NOMO-1 treated with dmso at 0.1 percent for 144 hours (cell line): ENCODE results near the gene FRG1.
"Not testable (repeated sequence)": the region's sequence is repeated elsewhere in the genome, so short reads cannot be mapped to it uniquely, and the experiment has no call there.

ENCODE experiments used
- DNase-seq: peaks from one replicate; lab custom pipeline; 2025; ENCODE audit not compliant: unreplicated experiment; lab: John Stamatoyannopoulos, UW

FRG1 gene

DNA sequence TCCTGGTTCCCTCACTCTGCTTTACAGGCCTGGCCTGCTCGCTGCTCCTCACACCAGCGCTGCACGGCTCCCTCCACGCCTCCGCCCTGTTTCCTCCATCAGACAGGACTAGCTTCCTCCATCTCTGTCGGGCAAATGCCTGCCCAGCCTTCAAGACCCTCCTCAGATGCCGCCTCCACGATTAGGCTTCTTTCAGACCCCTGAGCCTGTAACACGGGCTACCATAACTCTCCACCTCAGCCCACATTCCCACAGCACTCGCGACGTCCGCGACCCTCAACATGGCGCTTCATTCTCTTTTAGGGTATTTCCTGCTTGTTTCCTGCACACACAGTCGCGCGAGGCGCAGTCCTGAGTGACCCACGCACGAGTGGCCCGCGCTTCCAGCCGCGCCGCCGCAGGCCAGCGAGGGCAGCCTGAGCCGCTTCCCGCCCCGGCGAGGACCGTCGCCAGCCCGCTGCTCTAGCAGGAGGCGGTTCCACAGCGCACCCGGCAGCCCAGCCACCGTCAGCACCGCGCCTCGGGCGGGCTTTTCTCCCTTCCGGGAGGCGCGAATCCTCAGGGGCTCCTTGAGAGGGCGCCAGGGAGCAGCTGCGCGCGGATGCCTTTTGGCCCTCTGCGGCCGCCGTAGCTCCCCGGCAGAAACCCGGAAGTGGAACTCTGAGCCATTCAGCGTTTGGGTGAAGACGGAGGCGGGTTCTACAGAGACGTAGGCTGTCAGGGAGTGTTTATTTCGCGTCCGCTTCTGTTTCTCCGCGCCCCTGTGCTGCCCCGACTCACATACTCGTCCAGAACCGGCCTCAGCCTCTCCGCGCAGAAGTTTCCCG, at the start of gene FRG1:
Gene FRG1 (plus strand): TSS at position 695 of the 827 bp plus-strand sequence. CDS start 138 bp downstream, outside the sequence.
- DNase-seq: no peak

DNA sequence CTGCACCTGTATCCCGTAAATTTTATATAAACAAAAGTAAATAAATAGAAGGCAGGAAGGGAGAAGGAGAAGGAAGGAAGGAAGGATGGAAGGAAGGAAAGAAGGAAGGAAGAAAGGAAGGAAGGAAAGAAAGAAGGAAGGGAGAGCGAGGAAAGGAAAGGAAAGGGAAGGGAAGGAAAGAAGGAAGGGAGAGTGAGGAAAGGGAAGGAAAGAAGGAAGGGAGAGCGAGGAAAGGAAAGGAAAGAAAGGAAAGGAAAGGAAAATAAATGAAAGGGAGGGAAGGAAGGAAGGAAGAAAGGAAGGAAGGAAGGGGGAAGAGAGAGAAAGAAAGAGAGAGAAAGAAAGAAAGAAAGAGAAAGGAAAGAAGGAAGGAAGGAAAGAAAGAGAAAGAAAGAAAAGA, 43.0 kb upstream of the FRG1 start:
- no peak for DNase-seq

DNA sequence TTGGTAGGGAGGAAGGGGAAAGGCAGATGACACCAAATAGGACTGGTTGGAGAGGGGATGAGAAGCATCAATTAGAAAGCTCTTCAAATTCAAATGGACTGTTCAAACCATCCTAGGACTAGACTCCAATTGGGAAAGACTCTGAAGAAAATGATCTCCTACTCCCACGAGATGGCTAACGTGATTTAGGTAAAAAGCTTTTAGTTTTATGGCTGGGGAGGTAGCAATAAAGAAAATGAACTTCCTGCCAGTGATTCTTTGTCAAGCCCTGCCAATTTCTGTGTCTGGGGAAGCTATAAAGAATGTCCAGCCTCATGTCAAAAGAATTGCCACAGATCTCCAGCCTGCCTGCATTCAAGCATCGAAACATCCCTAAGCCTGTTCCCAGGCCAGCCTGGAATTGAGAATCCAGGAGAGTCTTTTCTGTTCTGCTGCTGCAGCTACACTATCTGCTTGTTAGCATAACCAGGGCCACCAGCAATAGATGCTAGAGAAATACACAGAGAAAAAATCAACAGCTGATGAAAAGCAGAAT, 41.1 kb upstream of the FRG1 start:
- not testable (repeated sequence) for DNase-seq

DNA sequence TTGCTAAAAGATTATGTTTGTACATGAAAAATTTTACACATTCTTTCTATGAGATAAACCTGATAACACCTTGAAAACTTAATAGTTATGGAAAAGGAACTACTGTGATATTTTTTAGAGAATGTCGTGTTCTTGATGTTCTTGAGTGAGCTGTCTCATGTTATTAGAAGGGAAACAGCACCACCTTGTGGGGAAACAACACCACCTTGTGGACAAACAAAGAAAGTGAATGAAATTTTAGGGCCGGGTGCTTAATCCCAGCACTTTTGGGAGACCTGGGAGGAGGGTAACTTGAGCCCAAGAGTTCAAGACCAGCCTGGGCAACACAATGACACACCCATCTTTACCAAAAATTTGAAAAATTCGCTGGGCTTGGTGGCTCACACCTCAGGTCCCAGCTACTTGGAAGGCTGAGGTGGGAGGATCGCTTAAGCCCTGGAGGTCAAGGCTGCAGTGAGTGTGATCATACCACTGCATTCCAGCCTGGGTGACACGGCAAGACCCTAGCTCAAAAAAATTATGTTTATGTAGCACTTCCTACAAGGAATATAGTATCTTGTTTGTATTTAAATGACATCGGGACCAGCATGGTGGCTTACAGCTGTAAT, 36.1 kb upstream of the FRG1 start:
- DNase-seq: not testable (repeated sequence)

DNA sequence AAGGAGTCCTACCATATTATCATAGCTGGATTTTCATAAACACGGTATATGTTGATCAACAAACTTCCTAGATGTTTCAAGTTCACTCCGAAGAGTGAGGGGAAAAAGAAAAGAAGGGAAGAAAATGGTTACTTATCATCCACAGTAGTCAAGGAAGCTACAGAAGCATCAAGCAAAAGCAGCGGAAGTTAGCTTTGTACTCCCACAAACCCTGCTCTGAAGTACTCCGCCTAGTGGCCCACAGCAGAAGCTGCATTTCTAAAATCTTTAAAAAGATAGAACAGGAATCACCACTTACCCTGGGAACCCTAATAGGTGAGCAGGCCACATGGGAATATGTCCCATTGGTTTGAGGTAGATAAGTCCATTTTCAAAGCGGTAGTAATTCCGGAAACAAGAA, 28.5 kb upstream of the FRG1 start:
- no peak for DNase-seq

DNA sequence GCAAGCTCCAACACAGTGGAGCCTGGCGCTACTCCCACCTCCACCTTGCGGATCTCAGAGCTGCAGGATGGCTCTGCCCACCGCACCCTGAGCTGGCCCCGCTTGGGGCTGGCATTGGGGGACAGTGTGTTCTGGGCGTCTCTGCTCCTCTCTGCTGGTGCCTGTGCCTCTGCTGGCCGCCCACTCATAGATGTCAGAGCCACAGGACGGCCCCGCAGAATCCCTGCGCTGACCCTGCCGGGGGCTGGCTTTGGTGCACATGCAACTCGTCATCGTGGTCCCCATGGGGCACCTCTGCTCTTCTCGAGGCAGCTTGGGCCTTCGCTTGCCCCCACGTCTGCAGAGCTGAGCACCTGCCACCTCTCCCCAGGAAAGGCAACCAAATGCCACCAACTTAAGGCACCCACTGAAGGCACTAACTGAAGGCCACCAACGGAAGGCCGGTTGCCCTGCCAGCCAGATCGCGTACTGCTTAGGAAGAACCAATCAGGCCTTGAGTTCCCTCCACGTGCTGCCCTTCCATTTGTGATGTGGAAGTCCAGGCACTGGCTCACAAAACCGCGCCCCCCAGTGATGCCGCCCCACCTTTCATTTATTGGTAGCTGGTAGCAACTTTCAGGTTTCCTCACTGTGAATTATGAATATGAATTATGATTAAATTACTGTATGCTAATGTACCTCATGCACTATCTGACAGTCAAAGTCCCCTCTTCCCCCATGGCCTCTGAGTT, 23.3 kb upstream of the FRG1 start:
- no peak for DNase-seq

DNA sequence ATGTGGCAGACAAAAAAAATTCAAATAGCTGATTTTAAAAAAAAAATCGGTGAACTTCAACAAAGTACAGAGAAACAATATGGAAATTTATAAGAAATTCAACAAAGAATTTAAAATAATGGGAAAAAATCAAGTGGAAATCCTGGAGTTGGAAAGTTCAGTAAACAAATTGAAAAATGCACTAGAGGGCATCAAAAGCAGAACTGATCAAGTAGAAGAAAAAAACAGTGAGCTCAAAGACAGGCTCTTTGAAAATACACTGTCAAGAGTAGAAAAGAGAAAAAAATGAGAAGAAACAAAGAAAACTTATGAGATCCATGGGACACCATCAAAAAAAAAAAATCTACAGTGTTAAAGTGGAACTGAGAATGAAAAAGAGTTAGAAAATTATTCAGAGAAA, 19.6 kb upstream of the FRG1 start:
- DNase-seq: no peak

DNA sequence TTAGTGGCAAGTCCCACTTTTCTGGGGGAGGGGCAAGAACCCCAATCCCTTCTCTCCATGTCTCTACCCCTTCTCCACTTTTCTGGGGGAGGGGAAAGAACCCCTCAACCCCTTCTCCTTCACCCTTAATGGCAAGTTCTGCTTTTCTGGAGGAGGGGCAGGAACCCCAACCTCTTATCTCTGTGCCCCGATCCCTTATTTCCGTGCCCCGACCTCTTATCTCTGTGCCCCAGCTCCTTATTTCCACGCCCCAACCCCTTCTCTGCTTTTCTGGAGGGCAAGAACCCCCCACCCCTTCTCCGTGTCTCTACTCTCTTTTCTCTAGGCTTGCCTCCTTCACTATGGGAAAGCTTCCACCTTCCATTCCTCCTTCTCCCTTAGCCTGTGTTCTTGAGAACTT, 13.9 kb upstream of the FRG1 start:
- not testable (repeated sequence) for DNase-seq

GRCh38 chr4:189941005-189941450, 356 bp downstream of the FRG1 start:
- DNase-seq: no peak

GRCh38 chr4:189942412-189942811, 1.7 kb downstream of the FRG1 start:
- DNase-seq: not testable (repeated sequence)

DNA sequence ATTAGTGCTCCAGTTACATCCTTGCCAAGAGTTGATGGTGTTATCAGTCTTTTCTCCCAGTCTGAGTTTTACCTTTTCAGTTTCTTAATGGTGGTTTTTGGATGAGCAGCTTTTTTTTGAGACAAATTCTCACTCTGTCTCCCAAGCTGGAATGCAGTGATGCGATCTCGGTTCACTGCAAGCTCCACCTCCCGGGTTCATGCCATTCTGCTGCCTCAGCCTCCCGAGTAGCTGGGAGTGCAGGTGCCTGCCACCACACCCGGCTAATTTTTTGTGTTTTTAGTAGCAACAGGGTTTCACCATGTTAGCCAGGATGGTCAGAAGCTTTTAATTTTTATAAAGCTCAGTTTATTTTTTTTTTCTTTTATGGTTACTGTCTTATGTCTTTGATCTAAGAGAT, 3.4 kb downstream of the FRG1 start:
- not testable (repeated sequence) for DNase-seq

- not testable (repeated sequence) for DNase-seq
These were observed 6.2 kb downstream of the FRG1 start for GRCh38 chr4:189946906-189947305.

DNA sequence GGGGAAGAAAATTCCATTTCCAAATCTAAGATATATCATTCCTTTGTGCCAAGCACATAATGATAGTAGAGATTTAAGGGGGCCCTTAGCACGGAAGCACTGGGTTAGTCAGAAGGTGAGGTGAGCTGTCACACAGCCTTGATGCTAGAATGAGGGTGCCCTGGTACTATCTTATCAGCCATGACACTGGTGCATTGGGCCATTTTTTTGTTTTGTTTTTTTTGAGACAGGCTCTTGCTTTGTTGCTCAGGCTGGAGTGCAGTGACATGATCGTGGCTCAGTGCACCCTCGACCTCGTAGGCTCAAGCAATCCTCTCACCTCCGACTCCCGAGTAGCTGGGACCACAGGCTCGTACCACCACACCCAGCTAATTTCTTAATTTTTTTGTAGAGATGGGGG, 7.8 kb downstream of the FRG1 start:
- DNase-seq: not testable (repeated sequence)

- not testable (repeated sequence) for DNase-seq
These were observed 28.6 kb downstream of the FRG1 start for GRCh38 chr4:189969291-189969690.

DNA sequence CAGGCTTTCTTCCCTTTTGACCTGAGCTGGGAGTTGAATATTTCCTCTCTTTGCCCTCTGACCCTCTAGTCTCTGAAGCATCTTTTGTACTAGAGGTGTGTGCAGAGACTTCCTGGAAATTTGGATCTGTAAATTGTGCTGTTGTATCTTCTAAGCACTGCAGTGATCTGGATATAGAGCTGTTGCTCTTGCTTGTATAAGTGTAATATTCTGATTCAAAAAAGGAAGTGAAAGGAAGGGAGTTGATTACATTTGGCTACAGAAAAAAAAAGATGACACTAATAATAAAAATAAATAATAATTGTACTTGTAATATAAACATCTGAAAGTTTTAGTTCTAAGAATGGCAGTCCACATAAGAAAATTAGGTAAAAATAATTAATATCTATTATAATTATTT, 33.0 kb downstream of the FRG1 start:
- no peak for DNase-seq

DNA sequence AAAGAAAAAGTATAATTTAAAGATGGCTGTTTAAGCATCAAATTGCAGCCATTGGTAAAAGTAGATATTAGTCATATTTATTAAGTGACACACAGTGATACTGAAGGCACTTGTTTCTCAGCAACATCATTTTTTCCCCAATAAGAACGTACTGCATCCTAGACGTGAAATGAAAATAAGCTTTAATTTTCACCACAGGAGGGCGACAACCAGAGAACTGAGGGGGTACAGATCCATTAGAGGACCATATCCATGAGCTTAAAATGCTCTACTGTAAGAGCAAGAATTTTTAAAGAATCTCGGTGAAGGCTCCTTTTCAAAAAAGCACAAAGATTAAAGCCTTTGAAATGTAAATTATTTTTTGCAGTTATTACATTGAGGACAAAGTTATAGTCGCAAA, 33.4 kb downstream of the FRG1 start:
- DNase-seq: no peak

DNA sequence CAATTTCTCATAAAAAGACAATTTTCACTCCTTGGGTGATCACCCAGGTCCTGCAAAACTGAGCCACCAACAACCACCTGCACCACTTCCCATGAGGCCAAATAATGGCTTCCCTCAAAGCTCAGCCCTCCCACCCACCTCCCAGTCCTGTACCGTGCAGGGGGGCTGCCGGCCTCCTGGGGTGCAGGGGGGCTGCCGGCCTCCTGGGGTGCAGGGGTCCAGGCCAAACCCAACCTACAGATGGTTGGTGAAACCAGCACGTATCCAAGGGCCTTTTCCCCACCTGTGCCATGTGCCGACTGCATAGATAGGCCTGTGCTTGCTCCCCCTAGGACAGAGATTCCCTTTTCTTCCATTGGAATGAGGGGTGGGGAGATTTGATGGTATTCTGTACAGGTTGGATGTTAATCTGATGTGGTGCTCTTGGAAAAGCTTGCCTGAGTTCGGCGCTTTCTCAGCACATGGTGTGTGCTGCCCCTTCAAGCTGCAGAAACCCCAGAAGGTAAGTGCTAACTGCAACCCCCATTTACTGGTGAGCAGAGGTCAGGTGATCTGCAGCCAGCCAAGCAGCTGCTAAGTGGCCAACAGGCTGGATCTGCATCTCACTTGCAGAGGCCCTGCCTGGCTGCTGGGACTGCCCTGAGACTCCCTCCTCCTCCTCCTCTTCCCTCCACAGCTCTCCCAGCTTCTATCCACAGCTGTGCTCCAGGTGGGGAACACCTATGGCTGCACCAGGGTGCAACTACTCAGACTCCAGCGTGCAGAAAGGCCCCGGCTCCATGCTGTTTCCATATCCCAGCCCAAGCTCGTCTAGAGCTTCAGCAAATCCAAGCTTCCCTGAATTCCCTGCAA, 38.8 kb downstream of the FRG1 start:
- no peak for DNase-seq

DNA sequence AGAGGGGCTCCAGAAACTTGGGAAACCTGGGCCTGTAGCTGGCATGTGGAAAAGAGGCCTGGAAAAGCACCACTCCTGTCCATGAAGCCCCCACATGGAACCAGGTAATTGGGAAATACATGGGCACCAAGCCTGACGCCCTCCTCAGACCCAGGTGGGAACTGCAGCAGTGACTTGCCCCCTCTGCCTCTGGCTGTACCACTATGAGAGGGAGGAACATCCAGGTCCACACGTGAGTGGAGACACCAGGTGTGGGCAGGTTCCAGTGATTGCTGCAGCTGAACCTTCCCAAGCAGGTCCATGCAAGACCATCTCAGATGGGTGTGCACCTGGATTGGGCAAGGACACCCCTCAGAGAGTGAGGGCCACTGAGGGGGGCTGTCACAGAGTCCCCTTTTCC, 39.6 kb downstream of the FRG1 start:
- not testable (repeated sequence) for DNase-seq

DNA sequence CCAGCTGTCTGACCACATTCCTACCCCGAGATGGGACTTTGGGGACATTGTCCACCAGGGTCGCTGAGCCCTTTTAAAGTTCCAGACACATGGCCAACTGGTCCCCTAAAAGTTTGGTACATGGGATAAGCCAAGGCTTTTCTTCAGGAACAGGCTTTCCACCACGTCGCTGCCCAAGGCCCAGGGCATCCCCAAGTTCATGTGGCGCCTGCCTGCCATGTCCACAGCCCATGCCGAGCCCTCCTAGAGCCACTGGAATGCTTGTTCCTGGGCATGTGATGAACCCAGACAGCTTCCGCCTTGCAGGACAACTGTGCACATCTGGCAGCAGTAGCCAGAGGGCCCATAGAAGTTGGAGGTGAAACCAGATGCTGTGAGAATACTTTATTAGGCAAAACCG, 41.3 kb downstream of the FRG1 start:
- no peak for DNase-seq

DNA sequence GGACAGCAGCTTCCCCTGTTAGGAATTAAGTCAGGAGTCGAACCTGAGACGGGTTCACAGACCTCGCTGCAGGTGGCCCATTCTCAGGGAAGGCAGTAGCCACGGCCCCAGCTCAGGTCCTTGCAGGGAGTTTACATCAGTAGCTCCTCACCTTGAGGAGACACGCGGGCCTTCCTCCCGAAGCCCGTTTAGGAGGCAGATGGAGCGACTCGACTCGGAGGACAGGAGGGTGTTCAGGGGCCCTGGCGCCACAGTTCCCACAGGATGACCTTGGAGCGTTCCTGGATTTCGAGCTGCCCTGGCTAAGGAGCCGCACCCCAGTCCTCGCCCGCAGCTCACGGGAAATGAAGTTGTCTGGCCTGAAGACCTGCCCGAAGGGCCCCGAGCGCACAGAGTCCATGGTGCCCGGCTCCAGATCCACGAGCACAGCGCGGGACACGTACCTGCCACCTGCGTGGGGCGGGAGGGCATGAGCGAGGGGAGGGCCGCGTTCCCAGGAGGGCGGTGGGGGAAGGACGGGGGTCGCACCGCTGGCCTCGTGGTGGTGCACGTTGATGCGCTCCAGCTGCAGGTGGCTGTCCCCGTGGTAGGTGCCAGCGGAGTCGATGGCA, 43.3 kb downstream of the FRG1 start:
- not testable (repeated sequence) for DNase-seq
